ENCODE measurements around the gene PDE4D. TPM values are rescaled to one million over a fixed set of nuclear protein-coding genes. Genes with fewer than 3 reads are reported as not detected.
"Not testable (repeated sequence)": the region's sequence is repeated elsewhere in the genome, so short reads cannot be mapped to it uniquely, and the experiment has no call there.

The PDE4D gene
- total RNA-seq, 6 experiments from 2014 or later = 1.6 to 10.3 (median 5.6) TPM

GRCh38 chr5:59765446-59765845 lies 128.1 kb downstream of the PDE4D start:
- Histone ChIP-seq H3K36me3 (no peaks in the 10 kb centered on the region), H3K4me1 (peaks cover 0 to 9% (median 0%) of the 10 kb centered on the region in 4 donors), H3K27ac (no peak overlapping the region), H3K27me3 (no peaks in the 10 kb centered on the region), H3K9me3 (no peaks in the 10 kb centered on the region), H3K4me3 (no peak overlapping the region)
- DNase-seq (no peak), ATAC-seq (no peak)
- 85% methylated on average over 2 of the region's 2 CpGs for WGBS (ENCODE audit: insufficient coverage, low coverage, low lambda C conversion rate, missing lambda C conversion rate)
- no peak for TF ChIP-seq CTCF (IDR thresholded peaks at IDR 0.05)
- TF ChIP-seq POLR2A (IDR thresholded peaks at IDR 0.05) = no peak
- intact Hi-C loops (cut with DNase I) = no loop called here

GRCh38 chr5:59764361-59764760 lies 129.2 kb downstream of the PDE4D start:
- TF ChIP-seq CTCF (IDR thresholded peaks at IDR 0.05) = no peak
- no peak for TF ChIP-seq POLR2A (IDR thresholded peaks at IDR 0.05)
- H3K27me3 ChIP-seq = no peaks in the 10 kb centered on the region
- H3K27ac ChIP-seq = no peak overlapping the region
- H3K4me1 ChIP-seq = peaks cover 0 to 9% (median 0%) of the 10 kb centered on the region in 4 donors
- intact Hi-C loops (cut with DNase I) = no loop called here
- ATAC-seq (no peak), DNase-seq (no peak)
- no peaks in the 10 kb centered on the region for H3K9me3 ChIP-seq
- no peak overlapping the region for H3K4me3 ChIP-seq
- H3K36me3 ChIP-seq = no peaks in the 10 kb centered on the region
- 80% methylated on average over 3 of the region's 3 CpGs for WGBS (ENCODE audit: insufficient coverage, low coverage, low lambda C conversion rate, missing lambda C conversion rate)

- TF ChIP-seq POLR2A (IDR thresholded peaks at IDR 0.05) (no peak), CTCF (IDR thresholded peaks at IDR 0.05) (no peak)
- intact Hi-C loops (cut with DNase I) = no loop called here
- WGBS (ENCODE audit: insufficient coverage, low coverage, low lambda C conversion rate, missing lambda C conversion rate) = 81% methylated on average over 2 of the region's 2 CpGs
Measured at GRCh38 chr5:59763541-59763940, 130.0 kb downstream of the PDE4D start.

GRCh38 chr5:59762232-59762631 lies 131.3 kb downstream of the PDE4D start:
- 96% methylated on average over 5 of the region's 5 CpGs for WGBS (ENCODE audit: insufficient coverage, low coverage, low lambda C conversion rate, missing lambda C conversion rate)
- H3K27me3 ChIP-seq; ATAC-seq; intact Hi-C loops (cut with DNase I); H3K27ac ChIP-seq; H3K4me1 ChIP-seq; H3K9me3 ChIP-seq; DNase-seq; H3K36me3 ChIP-seq; H3K4me3 ChIP-seq: not testable (repeated sequence)

More at GRCh38 chr5:59763541-59763940, 130.0 kb downstream of the PDE4D start:
- H3K36me3 ChIP-seq = no peaks in the 10 kb centered on the region
- H3K9me3 ChIP-seq = no peaks in the 10 kb centered on the region
- H3K4me1 ChIP-seq = peaks cover 0 to 9% (median 0%) of the 10 kb centered on the region in 4 donors
- no peak overlapping the region for H3K27ac ChIP-seq
- H3K27me3 ChIP-seq = no peaks in the 10 kb centered on the region
- ATAC-seq (no peak), DNase-seq (no peak)
- no peak overlapping the region for H3K4me3 ChIP-seq

GRCh38 chr5:59760785-59761348 lies 132.7 kb downstream of the PDE4D start:
- Histone ChIP-seq H3K4me3 (no peak overlapping the region), H3K27me3 (no peaks in the 10 kb centered on the region), H3K36me3 (no peaks in the 10 kb centered on the region), H3K4me1 (no peaks in the 10 kb centered on the region), H3K27ac (no peak overlapping the region), H3K9me3 (no peaks in the 10 kb centered on the region)
- DNase-seq (no peak), ATAC-seq (peak in 1 of 4 donors; percentile 62)
- 44% methylated on average over 2 of the region's 2 CpGs for WGBS (ENCODE audit: insufficient coverage, low coverage, low lambda C conversion rate, missing lambda C conversion rate)
- TF ChIP-seq CTCF (IDR thresholded peaks at IDR 0.05) (no peak), POLR2A (IDR thresholded peaks at IDR 0.05) (no peak)
- intact Hi-C loops (cut with DNase I) = no loop called here

All from right lobe of liver (tissue), 6 donors.